ENCODE results near the gene ATP2C2.

DNA sequence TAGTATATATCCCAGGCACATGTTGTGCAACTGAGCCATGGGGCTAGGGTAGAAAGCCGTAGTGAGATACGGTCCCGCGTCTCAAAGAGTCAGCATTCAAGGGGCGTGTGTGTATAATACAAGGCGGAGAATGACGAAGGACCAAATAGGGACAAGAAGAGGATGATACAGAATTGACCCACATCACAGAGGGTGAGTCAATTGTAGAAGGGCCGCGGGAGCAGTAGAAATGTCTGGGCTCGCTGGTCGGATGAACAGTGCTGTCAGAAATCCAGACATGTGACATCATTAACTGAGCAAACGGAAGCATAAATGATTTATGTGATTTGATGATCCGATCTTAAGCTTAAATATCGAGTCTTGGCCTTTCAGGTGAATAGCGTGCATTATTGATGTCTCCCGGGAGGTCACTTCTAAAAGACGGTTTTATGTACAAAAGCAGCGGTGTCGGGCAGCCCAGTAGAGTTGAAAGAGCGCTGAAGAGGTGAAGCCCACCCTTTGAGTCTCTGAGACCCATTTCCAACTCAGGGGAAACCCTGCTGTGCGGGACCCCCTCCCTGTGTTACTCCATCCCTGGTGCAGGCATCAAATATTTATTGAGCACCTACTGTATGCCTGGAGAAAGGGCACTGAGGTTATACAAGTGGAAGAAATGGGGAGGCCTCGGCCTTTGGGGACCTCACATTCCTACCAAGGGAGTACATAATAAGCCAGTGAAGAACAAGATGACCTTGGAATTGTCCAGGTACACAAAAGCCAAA is 45.1 kb downstream of the ATP2C2 start:
- TF ChIP-seq POLR2AphosphoS5 (IDR thresholded peaks at IDR 0.05) (no peak), POLR2A (IDR thresholded peaks at IDR 0.05) (no peak)
- TF ChIP-seq, protein P1, sequence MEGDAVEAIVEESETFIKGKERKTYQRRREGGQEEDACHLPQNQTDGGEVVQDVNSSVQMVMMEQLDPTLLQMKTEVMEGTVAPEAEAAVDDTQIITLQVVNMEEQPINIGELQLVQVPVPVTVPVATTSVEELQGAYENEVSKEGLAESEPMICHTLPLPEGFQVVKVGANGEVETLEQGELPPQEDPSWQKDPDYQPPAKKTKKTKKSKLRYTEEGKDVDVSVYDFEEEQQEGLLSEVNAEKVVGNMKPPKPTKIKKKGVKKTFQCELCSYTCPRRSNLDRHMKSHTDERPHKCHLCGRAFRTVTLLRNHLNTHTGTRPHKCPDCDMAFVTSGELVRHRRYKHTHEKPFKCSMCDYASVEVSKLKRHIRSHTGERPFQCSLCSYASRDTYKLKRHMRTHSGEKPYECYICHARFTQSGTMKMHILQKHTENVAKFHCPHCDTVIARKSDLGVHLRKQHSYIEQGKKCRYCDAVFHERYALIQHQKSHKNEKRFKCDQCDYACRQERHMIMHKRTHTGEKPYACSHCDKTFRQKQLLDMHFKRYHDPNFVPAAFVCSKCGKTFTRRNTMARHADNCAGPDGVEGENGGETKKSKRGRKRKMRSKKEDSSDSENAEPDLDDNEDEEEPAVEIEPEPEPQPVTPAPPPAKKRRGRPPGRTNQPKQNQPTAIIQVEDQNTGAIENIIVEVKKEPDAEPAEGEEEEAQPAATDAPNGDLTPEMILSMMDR (IDR thresholded peaks at IDR 0.05): no peak
